ENCODE data around the gene FAM131A. TPM values are rescaled to one million over a fixed set of nuclear protein-coding genes. Genes with fewer than 3 reads are reported as not detected.

Gene FAM131A
- total and polyA plus RNA-seq, 2 donors, result 15.9 to 31.0 TPM

DNA sequence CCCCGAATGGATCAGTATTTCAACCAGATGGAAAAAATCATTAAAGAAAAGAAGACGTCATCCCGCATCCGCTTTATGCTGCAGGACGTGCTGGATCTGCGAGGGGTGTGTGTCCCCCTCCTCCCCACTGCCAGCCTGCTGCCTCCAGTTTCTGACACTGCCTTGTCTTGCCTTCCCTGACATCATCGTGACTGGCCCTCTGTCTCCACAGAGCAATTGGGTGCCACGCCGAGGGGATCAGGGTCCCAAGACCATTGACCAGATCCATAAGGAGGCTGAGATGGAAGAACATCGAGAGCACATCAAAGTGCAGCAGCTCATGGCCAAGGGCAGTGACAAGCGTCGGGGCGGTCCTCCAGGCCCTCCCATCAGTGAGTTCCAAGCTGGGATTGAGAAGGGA is 12.1 kb upstream of the FAM131A start:
- DNase-seq (ENCODE audit: extremely low spot score), result no peak

GRCh38 chr3:184325715-184326369 is 11.6 kb upstream of the FAM131A start:
- Histone ChIP-seq H3K27ac (ENCODE audit: low read depth) (no peak overlapping the region), H3K36me3 (ENCODE audit: insufficient read depth) (peaks cover 19% of the 10 kb centered on the region)
- WGBS, result 81% methylated on average over 6 of the region's 6 CpGs

More for the DNA sequence above, 12.1 kb upstream of the FAM131A start:
- Histone ChIP-seq H3K4me1 (ENCODE audit: insufficient read depth) (no peaks in the 10 kb centered on the region), H3K36me3 (ENCODE audit: insufficient read depth) (peaks cover 22% of the 10 kb centered on the region), H3K27ac (ENCODE audit: low read depth) (no peak overlapping the region), H3K4me3 (ENCODE audit: low read depth, low read length) (no peak overlapping the region)
- 88% methylated on average over 13 of the region's 13 CpGs for WGBS

DNA sequence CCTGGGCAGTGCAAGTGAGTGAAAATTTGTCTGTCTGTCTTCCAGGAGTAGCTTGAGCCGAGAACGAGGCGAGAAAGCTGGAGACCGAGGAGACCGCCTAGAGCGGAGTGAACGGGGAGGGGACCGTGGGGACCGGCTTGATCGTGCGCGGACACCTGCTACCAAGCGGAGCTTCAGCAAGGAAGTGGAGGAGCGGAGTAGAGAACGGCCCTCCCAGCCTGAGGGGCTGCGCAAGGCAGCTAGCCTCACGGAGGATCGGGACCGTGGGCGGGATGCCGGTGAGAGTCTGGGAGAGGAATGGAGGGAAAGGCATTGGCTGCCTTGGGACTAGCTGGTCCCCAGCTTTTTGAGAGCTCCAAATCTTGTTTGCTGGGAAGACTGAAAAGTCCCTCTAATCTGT is 10.2 kb upstream of the FAM131A start:
- WGBS, result 96% methylated on average over 21 of the region's 21 CpGs
- H3K4me1 ChIP-seq (ENCODE audit: insufficient read depth), result no peaks in the 10 kb centered on the region
- no peak for DNase-seq (ENCODE audit: extremely low spot score)
- H3K27ac ChIP-seq (ENCODE audit: low read depth), result no peak overlapping the region
- H3K4me3 ChIP-seq (ENCODE audit: low read depth, low read length), result no peak overlapping the region
- H3K36me3 ChIP-seq (ENCODE audit: insufficient read depth), result peaks cover 17% of the 10 kb centered on the region

More at GRCh38 chr3:184325715-184326369, 11.6 kb upstream of the FAM131A start:
- Histone ChIP-seq H3K4me3 (ENCODE audit: low read depth, low read length) (no peak overlapping the region), H3K4me1 (ENCODE audit: insufficient read depth) (no peaks in the 10 kb centered on the region)
- DNase-seq (ENCODE audit: extremely low spot score), result no peak

DNA sequence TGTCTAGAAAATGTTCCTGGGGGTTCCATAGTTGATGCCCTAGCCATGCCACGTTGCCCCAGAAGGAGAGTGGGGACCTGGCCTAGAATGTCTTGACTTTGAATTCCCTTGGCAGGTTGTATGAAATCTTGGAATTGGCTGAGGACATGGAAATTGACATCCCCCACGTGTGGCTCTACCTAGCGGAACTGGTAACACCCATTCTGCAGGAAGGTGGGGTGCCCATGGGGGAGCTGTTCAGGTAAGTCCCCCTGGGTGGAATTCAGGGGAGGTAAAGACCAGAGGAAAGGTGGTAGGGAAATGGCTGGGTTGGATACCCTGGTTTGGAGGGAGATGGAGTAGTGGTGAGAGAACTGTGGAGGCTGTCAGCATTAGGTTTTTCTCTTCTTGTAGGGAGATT is 8.9 kb upstream of the FAM131A start:
- no peak overlapping the region for H3K27ac ChIP-seq (ENCODE audit: low read depth)
- 45% methylated on average over 3 of the region's 3 CpGs for WGBS

GRCh38 chr3:184332370-184333090 is 4.9 kb upstream of the FAM131A start:
- Histone ChIP-seq H3K36me3 (ENCODE audit: insufficient read depth) (peaks cover 9% of the 10 kb centered on the region), H3K4me1 (ENCODE audit: insufficient read depth) (no peaks in the 10 kb centered on the region), H3K4me3 (ENCODE audit: low read depth, low read length) (no peak overlapping the region), H3K27ac (ENCODE audit: low read depth) (no peak overlapping the region)
- no peak for DNase-seq (ENCODE audit: extremely low spot score)
- WGBS, result 73% methylated on average over 10 of the region's 10 CpGs

More for the DNA sequence above, 8.9 kb upstream of the FAM131A start:
- no peak for DNase-seq (ENCODE audit: extremely low spot score)
- H3K36me3 ChIP-seq (ENCODE audit: insufficient read depth), result peaks cover 18% of the 10 kb centered on the region
- no peaks in the 10 kb centered on the region for H3K4me1 ChIP-seq (ENCODE audit: insufficient read depth)
- H3K4me3 ChIP-seq (ENCODE audit: low read depth, low read length), result no peak overlapping the region

DNA sequence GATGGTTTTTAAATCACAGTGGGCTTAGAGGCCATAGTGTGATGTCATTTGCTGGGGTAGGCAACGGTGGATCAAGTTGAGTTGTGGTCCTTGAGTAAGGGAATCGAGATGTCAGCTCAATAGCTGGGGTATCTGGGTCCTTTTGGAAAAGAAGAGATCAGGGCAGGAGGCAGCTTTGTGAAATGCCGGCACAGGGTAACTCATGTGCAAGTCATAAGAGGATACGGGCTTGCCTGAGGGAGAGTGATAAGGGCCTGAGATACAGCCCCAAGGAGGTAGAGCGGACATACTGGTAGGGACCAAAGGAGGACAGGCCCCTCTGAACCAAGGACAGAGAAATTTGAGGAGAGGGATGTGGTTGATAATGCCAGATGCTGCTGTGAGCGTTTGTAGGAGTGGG is 4.2 kb upstream of the FAM131A start:
- WGBS, result 82% methylated on average over 6 of the region's 6 CpGs

GRCh38 chr3:184333700-184334099 is 3.7 kb upstream of the FAM131A start:
- H3K36me3 ChIP-seq (ENCODE audit: insufficient read depth), result peaks cover 7% of the 10 kb centered on the region
- DNase-seq (ENCODE audit: extremely low spot score), result no peak
- no peaks in the 10 kb centered on the region for H3K4me1 ChIP-seq (ENCODE audit: insufficient read depth)
- 70% methylated on average over 3 of the region's 3 CpGs for WGBS
- no peak overlapping the region for H3K4me3 ChIP-seq (ENCODE audit: low read depth, low read length)
- peak overlapping the region; percentile 68 for H3K27ac ChIP-seq (ENCODE audit: low read depth)

More for the DNA sequence above, 4.2 kb upstream of the FAM131A start:
- no peak for DNase-seq (ENCODE audit: extremely low spot score)
- Histone ChIP-seq H3K36me3 (ENCODE audit: insufficient read depth) (peaks cover 9% of the 10 kb centered on the region), H3K4me1 (ENCODE audit: insufficient read depth) (no peaks in the 10 kb centered on the region), H3K4me3 (ENCODE audit: low read depth, low read length) (no peak overlapping the region), H3K27ac (ENCODE audit: low read depth) (peak overlapping the region; percentile 47)

- Histone ChIP-seq H3K4me3 (ENCODE audit: low read depth, low read length) (no peak overlapping the region), H3K36me3 (ENCODE audit: insufficient read depth) (peaks cover 4% of the 10 kb centered on the region), H3K27ac (ENCODE audit: low read depth) (peak overlapping the region; percentile 66), H3K4me1 (ENCODE audit: insufficient read depth) (no peaks in the 10 kb centered on the region)
- DNase-seq (ENCODE audit: extremely low spot score), result no peak
- 70% methylated on average over 15 of the region's 15 CpGs for WGBS
Observed at GRCh38 chr3:184334470-184335158, 2.8 kb upstream of the FAM131A start.

DNA sequence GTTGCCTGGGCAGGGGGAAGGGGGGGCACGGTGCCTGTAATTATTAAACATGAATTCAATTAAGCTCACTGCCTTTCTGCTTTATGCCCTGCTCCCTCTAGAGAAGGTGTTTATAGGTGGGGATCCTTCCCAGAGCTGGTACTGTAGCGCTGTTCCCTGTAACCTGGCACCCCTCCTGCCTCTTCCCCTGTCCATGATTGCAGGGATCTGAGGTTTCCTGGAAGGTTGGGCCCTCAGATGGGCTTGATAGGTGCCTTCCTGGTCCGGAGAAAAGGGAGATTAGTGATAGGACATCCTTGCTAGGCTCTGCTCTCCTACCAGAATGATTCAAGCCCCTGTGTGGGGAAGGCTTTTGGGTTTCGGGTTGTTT is 2.1 kb upstream of the FAM131A start:
- no peak for DNase-seq (ENCODE audit: extremely low spot score)
- 41% methylated on average over 4 of the region's 4 CpGs for WGBS
- Histone ChIP-seq H3K27ac (ENCODE audit: low read depth) (peak overlapping the region; percentile 98), H3K36me3 (ENCODE audit: insufficient read depth) (peaks cover 4% of the 10 kb centered on the region), H3K4me1 (ENCODE audit: insufficient read depth) (no peaks in the 10 kb centered on the region), H3K4me3 (ENCODE audit: low read depth, low read length) (no peak overlapping the region)

DNA sequence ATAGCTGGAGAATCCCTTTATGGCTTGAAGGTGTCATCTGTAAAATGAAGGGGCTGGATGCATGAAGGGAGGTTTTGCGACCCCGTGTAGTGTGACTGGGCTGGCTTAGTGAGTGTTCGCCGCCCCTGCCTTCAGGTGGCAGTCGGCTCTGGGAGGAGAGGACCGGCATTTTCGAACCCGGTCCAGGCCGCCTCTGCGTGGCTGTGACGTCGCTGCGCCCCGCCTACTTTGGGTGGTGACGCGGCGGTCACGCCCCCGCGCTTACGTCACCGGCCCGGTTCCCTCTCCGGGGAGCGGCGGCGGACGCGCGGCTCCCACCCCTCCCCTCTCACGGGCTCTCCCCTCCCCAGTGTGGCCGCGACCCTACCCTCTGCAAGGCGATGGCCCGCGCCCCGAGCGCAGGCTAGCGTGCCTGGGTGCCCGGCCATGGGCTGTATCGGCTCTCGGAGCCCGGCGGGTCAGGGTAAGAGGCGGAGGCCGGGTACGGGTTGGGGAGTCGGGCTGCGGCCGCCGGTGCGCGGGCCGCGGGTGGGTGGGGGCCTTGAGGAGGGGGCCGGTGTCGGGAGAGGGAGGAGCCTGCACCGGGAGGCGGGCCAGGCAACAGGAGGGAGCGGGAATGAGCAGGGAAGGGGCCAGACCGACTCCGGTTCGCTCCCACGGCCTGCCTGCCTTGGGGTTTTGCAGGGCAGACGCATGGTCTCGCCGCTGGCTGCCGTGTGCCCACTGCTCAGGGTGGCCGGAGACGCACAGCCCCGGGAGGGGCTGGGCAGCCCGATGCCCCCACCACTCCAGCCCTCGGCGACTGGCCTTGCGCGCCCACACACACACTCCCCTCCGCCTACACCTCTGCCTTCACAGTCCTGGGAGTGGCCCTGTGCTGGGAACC is 1.5 kb upstream of the FAM131A start:
- no peaks in the 10 kb centered on the region for H3K4me1 ChIP-seq (ENCODE audit: insufficient read depth)
- peak overlapping the region; percentile 98 for H3K27ac ChIP-seq (ENCODE audit: low read depth)
- DNase-seq (ENCODE audit: extremely low spot score), result no peak
- WGBS, result 1% methylated on average over 77 of the region's 77 CpGs
- peaks cover 4% of the 10 kb centered on the region for H3K36me3 ChIP-seq (ENCODE audit: insufficient read depth)
- H3K4me3 ChIP-seq (ENCODE audit: low read depth, low read length), result peak overlapping the region; percentile 64

GRCh38 chr3:184336547-184337398 is 627 bp upstream of the FAM131A start:
- Histone ChIP-seq H3K4me1 (ENCODE audit: insufficient read depth) (no peaks in the 10 kb centered on the region), H3K27ac (ENCODE audit: low read depth) (peak overlapping the region; percentile 98), H3K4me3 (ENCODE audit: low read depth, low read length) (peak overlapping the region; percentile 64), H3K36me3 (ENCODE audit: insufficient read depth) (peaks cover 4% of the 10 kb centered on the region)
- 14% methylated on average over 17 of the region's 17 CpGs for WGBS
- no peak for DNase-seq (ENCODE audit: extremely low spot score)

GRCh38 chr3:184337981-184338380 is 581 bp downstream of the FAM131A start:
- WGBS, result 50% methylated on average over 7 of the region's 7 CpGs
- no peak for DNase-seq (ENCODE audit: extremely low spot score)
- no peak overlapping the region for H3K4me3 ChIP-seq (ENCODE audit: low read depth, low read length)
- H3K27ac ChIP-seq (ENCODE audit: low read depth), result peak overlapping the region; percentile 88
- no peaks in the 10 kb centered on the region for H3K36me3 ChIP-seq (ENCODE audit: insufficient read depth)
- H3K4me1 ChIP-seq (ENCODE audit: insufficient read depth), result no peaks in the 10 kb centered on the region
